ENCODE measurements around the gene KRTAP22-2. TPM values are rescaled to one million over a fixed set of nuclear protein-coding genes. Genes with fewer than 3 reads are reported as not detected.

KRTAP22-2 gene
- total RNA-seq, 1 experiment from 2014 or later = not detected

DNA sequence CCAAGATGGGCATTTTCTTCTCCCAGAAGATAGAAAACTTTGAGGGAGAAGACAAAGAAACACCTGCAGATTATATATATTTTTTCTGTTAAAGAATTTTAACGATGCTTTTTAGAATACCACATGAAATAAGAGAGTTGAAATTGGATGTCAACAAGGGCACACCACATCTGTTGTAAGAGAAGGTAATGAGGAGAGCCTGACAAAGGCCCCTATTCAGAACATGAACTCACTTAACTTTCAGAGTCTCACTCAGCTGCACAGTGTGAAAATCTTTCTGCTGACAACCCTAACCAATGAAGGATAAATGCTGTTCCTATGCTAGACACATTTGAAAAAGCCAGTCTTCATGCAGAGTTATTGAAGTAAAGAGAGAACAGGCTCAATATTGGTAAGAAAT lies 7.3 kb downstream of the KRTAP22-2 start:
- peaks cover 0 to 13% (median 0%) of the 10 kb centered on the region in 3 experiments; a peak in 1 of 7 replicates for H3K36me3 Mint-ChIP-seq (ENCODE audit: insufficient read depth in 1 of 3, low read depth in 3 of 3)
- H3K4me2 ChIP-seq (ENCODE audit: insufficient read depth, insufficient read length, low read length) = no peak overlapping the region
- H2AK5ac ChIP-seq (ENCODE audit: insufficient read length, low read length) = no peak overlapping the region
- H3K23me2 ChIP-seq (ENCODE audit: insufficient read length, low read depth, low read length, poor library complexity, severe bottlenecking) = no peaks in the 10 kb centered on the region
- no peak for DNase-seq
- no peaks in the 10 kb centered on the region for H3K79me2 ChIP-seq (ENCODE audit: insufficient read depth, low read length)
- no peak overlapping the region for H4K91ac ChIP-seq (ENCODE audit: insufficient read length, low read depth, low read length)
- no peaks in the 10 kb centered on the region for H4K20me1 ChIP-seq (ENCODE audit: control insufficient read depth, insufficient read depth, insufficient read length)
- H3K27ac Mint-ChIP-seq = no peak overlapping the region
- no peak overlapping the region for H4K8ac ChIP-seq (replicated peaks; ENCODE audit: insufficient read length, low read depth, low read length)
- no peak overlapping the region for H2AFZ ChIP-seq (ENCODE audit: low read length)
- no peak overlapping the region for H2BK15ac ChIP-seq (ENCODE audit: low read depth, low read length)
- H3K14ac ChIP-seq (ENCODE audit: insufficient read depth, low read length) = no peak overlapping the region
- H2BK20ac ChIP-seq (ENCODE audit: low read depth, low read length, poor library complexity, severe bottlenecking) = no peak overlapping the region
- no peak overlapping the region for H3K23ac ChIP-seq (ENCODE audit: insufficient read length, low read depth, low read length)
- no peaks in the 10 kb centered on the region for H3K4me1 Mint-ChIP-seq
- no peak overlapping the region for H3K9ac ChIP-seq (ENCODE audit: extremely low read depth, insufficient read length, low read length)
- no peak overlapping the region for H3K4ac ChIP-seq (ENCODE audit: low read depth, low read length)
- no CpG with 5 or more reads among the region's 1 CpG for WGBS (ENCODE audit: extremely low coverage, insufficient read length, low lambda C conversion rate)
- H3K27me3 Mint-ChIP-seq (ENCODE audit: low read depth) = no peaks in the 10 kb centered on the region
- no peaks in the 10 kb centered on the region for H3K9me3 ChIP-seq (ENCODE audit: control insufficient read depth, low read depth, low read length)
- H3K4me3 Mint-ChIP-seq = no peak overlapping the region
- H3K79me1 ChIP-seq (ENCODE audit: insufficient read depth, low read depth, low read length, poor library complexity, severe bottlenecking) = no peaks in the 10 kb centered on the region
- H3K4me1 ChIP-seq (ENCODE audit: insufficient read depth, low read length) = no peaks in the 10 kb centered on the region
- no peak overlapping the region for H2BK12ac ChIP-seq (ENCODE audit: insufficient read length, low read depth, low read length)
- no peak overlapping the region for H3T11ph ChIP-seq (ENCODE audit: low read length)
- H3K27ac ChIP-seq (ENCODE audit: insufficient read length, low read depth, low read length) = no peak overlapping the region
- H3K18ac ChIP-seq (ENCODE audit: insufficient read length, low read depth, low read length) = no peak overlapping the region
- H3K27me3 ChIP-seq (ENCODE audit: insufficient read depth, low read length) = no peaks in the 10 kb centered on the region
- H2BK5ac ChIP-seq (ENCODE audit: insufficient read length, low read length) = no peak overlapping the region
- no peak overlapping the region for H4K5ac ChIP-seq (ENCODE audit: insufficient read length, low read depth, low read length)
- no peak overlapping the region for H3K56ac ChIP-seq (ENCODE audit: insufficient read length, low read depth, low read length)
- TF ChIP-seq, protein P1, sequence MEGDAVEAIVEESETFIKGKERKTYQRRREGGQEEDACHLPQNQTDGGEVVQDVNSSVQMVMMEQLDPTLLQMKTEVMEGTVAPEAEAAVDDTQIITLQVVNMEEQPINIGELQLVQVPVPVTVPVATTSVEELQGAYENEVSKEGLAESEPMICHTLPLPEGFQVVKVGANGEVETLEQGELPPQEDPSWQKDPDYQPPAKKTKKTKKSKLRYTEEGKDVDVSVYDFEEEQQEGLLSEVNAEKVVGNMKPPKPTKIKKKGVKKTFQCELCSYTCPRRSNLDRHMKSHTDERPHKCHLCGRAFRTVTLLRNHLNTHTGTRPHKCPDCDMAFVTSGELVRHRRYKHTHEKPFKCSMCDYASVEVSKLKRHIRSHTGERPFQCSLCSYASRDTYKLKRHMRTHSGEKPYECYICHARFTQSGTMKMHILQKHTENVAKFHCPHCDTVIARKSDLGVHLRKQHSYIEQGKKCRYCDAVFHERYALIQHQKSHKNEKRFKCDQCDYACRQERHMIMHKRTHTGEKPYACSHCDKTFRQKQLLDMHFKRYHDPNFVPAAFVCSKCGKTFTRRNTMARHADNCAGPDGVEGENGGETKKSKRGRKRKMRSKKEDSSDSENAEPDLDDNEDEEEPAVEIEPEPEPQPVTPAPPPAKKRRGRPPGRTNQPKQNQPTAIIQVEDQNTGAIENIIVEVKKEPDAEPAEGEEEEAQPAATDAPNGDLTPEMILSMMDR (conservative IDR thresholded peaks at IDR 0.05) = no peak
- no peak overlapping the region for H2BK120ac ChIP-seq (ENCODE audit: low read depth, low read length, poor library complexity, severe bottlenecking)
- peaks cover 0 to 3% of the 10 kb centered on the region in 2 experiments; a peak in 1 of 5 replicates for H3K9me3 Mint-ChIP-seq

Measured in H9 (cell line).